CD8-positive, alpha-beta memory T cell (primary cell): ENCODE results near the gene SNAPC4. TPM values are rescaled to one million over a fixed set of nuclear protein-coding genes. Genes with fewer than 3 reads are reported as not detected.
A peak's percentile ranks its signal among the peaks of the same experiment; 100 is the strongest.

Source experiments
- CTCF ChIA-PET: fragments of 350-600 bp; sonication (Branson Sonifier 250); formaldehyde crosslinking; loops from one replicate; lab custom pipeline; 2021; ENCODE audit warnings: antibody characterized with exemption; lab: Charles Lee
- POLR2A ChIA-PET: fragments of 350-600 bp; sonication (Branson Sonifier 250); formaldehyde crosslinking; loops from one replicate; lab custom pipeline; 2021; ENCODE audit warnings: antibody characterized with exemption; lab: Charles Lee
- DNase-seq, 5 donors: peaks; one replicate each; pipeline versions ENCODE4 v3.0.0 to v3.0.0-alpha.2; 2020 to 2022; ENCODE audit warnings: mixed read lengths in 1 of 5
- H3K27ac ChIP-seq: one replicate; pipeline ENCODE4 v1.7.0; 2013; ENCODE audit warnings: low read depth, mild to moderate bottlenecking, low read length, moderate library complexity
- H3K27me3 ChIP-seq: 2 replicates; pipeline ENCODE4 v1.7.0; 2013; ENCODE audit warnings: low read length, mild to moderate bottlenecking; ENCODE audit not compliant: insufficient read depth, poor library complexity, severe bottlenecking
- H3K36me3 ChIP-seq: 2 replicates; pipeline ENCODE4 v1.7.0; 2013; ENCODE audit warnings: mild to moderate bottlenecking, low read length, moderate library complexity; ENCODE audit not compliant: insufficient read depth
- H3K4me1 ChIP-seq: 2 replicates; pipeline ENCODE4 v1.7.0; 2013; ENCODE audit warnings: mild to moderate bottlenecking, low read length, moderate library complexity; ENCODE audit not compliant: insufficient read depth
- H3K4me3 ChIP-seq: 2 replicates; pipeline ENCODE4 v1.7.0; 2013; ENCODE audit warnings: mild to moderate bottlenecking, low read length
- H3K9me3 ChIP-seq: 2 replicates; pipeline ENCODE4 v1.7.0; 2013; ENCODE audit warnings: mild to moderate bottlenecking, low read length
- H3K27ac Mint-ChIP-seq, 8 donors: one replicate each; pipeline ENCODE4 v1.8.0; 2020 to 2021; ENCODE audit warnings: mixed read lengths in 8 of 8, mild to moderate bottlenecking in 6 of 8, inconsistent platforms in 3 of 8, moderate library complexity in 3 of 8
- H3K27me3 Mint-ChIP-seq, 2 donors: one replicate each; pipeline ENCODE4 v1.8.0; 2020 to 2021; ENCODE audit warnings: mixed read lengths in 2 of 2, mild to moderate bottlenecking in 1 of 2, moderate library complexity in 1 of 2
- H3K36me3 Mint-ChIP-seq, 3 donors: one replicate each; pipeline ENCODE4 v1.8.0; 2020 to 2021; ENCODE audit warnings: mixed read lengths in 3 of 3, inconsistent platforms in 1 of 3, mild to moderate bottlenecking in 1 of 3
- H3K4me1 Mint-ChIP-seq, 3 donors: one replicate each; pipeline ENCODE4 v1.8.0; 2020 to 2021; ENCODE audit warnings: mixed read lengths in 3 of 3, inconsistent platforms in 1 of 3, mild to moderate bottlenecking in 1 of 3
- H3K4me3 Mint-ChIP-seq, 7 donors: one replicate each; pipeline ENCODE4 v1.8.0; 2020 to 2021; ENCODE audit warnings: mixed read lengths in 7 of 7, mild to moderate bottlenecking in 6 of 7, moderate library complexity in 4 of 7, inconsistent platforms in 2 of 7
- H3K9me3 Mint-ChIP-seq, 5 donors: one replicate each; pipeline ENCODE4 v1.8.0; 2020 to 2022; ENCODE audit warnings: mixed read lengths in 5 of 5, mild to moderate bottlenecking in 3 of 5, moderate library complexity in 2 of 5, inconsistent platforms in 1 of 5
- polyA plus RNA-seq: library from polyadenylated mRNA; unstranded; fragments of 300-500 nt; fragmentation: Illumina TruSeq; gene quantifications from one replicate; pipeline ENCODE4 v1.2.3, GENCODE V29; 2021
- total RNA-seq, 2 experiments: library from RNA; stranded (reverse); gene quantifications; one replicate each; pipeline ENCODE4 v1.2.3, GENCODE V29; 2021

SNAPC4 gene
- total and polyA plus RNA-seq, 3 experiments from 2014 or later: 2.6 to 23.6 (median 22.1) TPM

DNA sequence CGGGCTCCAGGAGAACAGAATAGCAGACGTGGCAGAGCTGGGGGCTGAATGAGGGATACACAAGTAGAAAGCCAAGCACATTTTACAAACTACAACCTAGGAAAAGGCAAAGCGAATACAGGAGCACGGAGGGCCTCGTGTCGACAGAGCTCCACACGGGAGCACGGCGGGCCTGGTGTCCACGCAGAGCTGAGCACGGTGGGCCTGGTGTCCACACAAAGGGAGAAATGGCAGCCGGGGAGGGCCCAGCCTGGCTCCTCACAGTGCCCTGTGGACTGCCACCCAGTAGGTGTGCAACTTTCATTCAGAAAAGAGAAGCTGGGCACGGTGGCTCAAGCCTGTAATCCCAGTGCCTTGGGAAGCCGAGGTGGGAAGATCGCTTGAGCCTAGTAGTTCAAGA, 43.1 kb upstream of the SNAPC4 start:
- no peaks in the 10 kb centered on the region for H3K27me3 ChIP-seq
- peaks cover 7% of the 10 kb centered on the region for H3K4me1 ChIP-seq
- Mint-ChIP-seq H3K27me3 (no peaks in the 10 kb centered on the region), H3K4me1 (peaks cover 3 to 5% (median 4%) of the 10 kb centered on the region in 3 donors), H3K27ac (peak overlapping the region in 1 of 8 donors; percentile 47), H3K4me3 (no peak overlapping the region), H3K9me3 (no peaks in the 10 kb centered on the region), H3K36me3 (peaks cover 0 to 71% (median 12%) of the 10 kb centered on the region in 3 donors)
- no peak overlapping the region for H3K27ac ChIP-seq
- H3K9me3 ChIP-seq: no peaks in the 10 kb centered on the region
- DNase-seq: no peak
- no peak overlapping the region for H3K4me3 ChIP-seq
- POLR2A ChIA-PET: no interaction called here
- CTCF ChIA-PET: interaction anchor here (1.2 kb wide), 1 partner anchor 18 kb away, joined by 6 read pairs; no protein-coding TSS in a partner anchor
- peaks cover 26% of the 10 kb centered on the region for H3K36me3 ChIP-seq

DNA sequence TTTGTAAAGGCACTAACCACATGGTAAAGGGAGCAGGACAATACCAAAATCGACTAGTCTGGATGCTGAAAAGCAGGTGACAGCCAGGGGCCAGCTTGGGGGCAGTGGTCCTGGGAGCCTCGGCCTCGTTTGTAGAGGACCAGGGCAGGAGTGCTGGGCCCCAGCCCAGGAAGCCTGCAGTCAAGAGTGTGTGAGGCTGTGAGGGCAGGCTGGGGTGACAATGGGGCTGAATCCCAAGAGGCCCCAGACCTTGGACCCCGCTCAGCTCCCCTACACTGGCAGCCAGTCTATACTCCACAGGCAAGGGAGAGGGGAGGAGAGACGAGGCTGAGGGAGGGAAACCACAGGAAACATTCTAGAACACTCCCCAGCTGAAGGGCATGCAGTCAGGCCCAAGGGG, 42.3 kb upstream of the SNAPC4 start:
- peaks cover 0 to 63% (median 12%) of the 10 kb centered on the region in 3 donors for H3K36me3 Mint-ChIP-seq
- ChIA-PET CTCF (interaction anchor here (1.2 kb wide), 1 partner anchor 17 kb away, joined by 6 read pairs; no protein-coding TSS in a partner anchor), POLR2A (no interaction called here)
- H3K4me1 Mint-ChIP-seq: peaks cover 12 to 13% (median 12%) of the 10 kb centered on the region in 3 donors
- peak overlapping the region in 1 of 7 donors; percentile 20 for H3K4me3 Mint-ChIP-seq
- Histone ChIP-seq H3K36me3 (peaks cover 17% of the 10 kb centered on the region), H3K9me3 (no peaks in the 10 kb centered on the region), H3K27ac (no peak overlapping the region), H3K4me3 (no peak overlapping the region), H3K4me1 (peaks cover 15% of the 10 kb centered on the region), H3K27me3 (no peaks in the 10 kb centered on the region)
- H3K9me3 Mint-ChIP-seq: no peaks in the 10 kb centered on the region
- no peaks in the 10 kb centered on the region for H3K27me3 Mint-ChIP-seq
- H3K27ac Mint-ChIP-seq: peak overlapping the region in 2 of 8 donors; percentile 39 to 47
- DNase-seq: no peak

DNA sequence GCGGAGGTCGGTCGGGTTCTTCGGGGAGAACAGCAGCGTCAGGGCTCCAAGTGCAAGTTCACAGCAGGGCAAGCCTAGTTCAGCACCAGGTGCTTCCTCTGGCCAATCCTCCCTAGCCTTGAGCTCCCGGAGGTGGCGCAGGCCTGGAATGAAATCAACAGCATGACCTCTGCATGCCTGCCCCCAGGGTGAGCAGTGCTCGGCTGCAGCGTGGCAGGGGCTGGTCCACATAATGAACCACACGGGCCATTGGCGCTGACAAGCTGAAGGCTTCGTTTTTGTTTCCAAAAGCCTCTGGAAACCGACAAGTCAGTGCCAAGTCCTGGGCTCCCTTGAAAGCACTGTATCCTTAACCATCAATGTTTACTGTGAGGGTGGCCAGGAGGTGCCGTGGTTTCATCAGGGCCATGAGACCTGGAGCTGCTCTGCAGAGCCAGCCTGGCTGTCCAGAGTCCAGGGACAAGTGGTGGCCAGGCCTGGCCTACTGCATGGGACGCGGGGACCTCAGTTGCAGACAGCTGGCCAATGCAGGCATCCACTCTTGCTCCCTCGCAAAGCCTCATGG, 41.8 kb upstream of the SNAPC4 start:
- Histone ChIP-seq H3K4me3 (no peak overlapping the region), H3K27ac (no peak overlapping the region), H3K36me3 (peaks cover 12% of the 10 kb centered on the region), H3K4me1 (peaks cover 20% of the 10 kb centered on the region), H3K27me3 (no peaks in the 10 kb centered on the region), H3K9me3 (no peaks in the 10 kb centered on the region)
- Mint-ChIP-seq H3K4me1 (peaks cover 17 to 18% (median 17%) of the 10 kb centered on the region in 3 donors), H3K4me3 (peak overlapping the region in 5 of 7 donors; percentile 41 to 72 (median 52)), H3K36me3 (peaks cover 0 to 61% (median 10%) of the 10 kb centered on the region in 3 donors), H3K27ac (peak overlapping the region in 1 of 8 donors; percentile 72), H3K9me3 (no peaks in the 10 kb centered on the region), H3K27me3 (no peaks in the 10 kb centered on the region)
- ChIA-PET POLR2A (no interaction called here), CTCF (no interaction called here)
- DNase-seq: no peak

DNA sequence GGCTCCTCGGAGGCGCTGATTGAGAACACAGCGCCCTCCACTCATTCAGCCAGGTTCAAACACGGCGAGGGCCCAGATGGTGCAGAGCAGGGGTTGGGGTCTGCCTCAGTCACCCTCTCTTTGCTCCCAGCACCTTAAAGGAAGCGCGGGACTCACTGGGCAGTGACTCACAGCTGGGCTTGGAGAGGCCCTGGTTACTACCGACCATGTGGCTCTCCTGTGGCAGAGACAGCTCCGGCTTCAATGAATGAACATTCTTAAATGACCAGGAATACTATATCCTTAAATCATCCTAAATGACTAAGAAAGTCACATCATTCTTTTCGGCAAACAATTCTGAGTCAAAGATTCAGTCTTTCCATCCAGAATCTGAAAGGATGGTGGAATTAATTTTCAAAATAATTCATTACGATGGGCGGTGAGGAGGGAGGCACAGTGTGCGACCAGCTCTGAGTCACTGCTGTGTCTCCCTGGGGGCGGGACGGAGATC, 41.3 kb upstream of the SNAPC4 start:
- no peaks in the 10 kb centered on the region for H3K27me3 ChIP-seq
- H3K36me3 Mint-ChIP-seq: peaks cover 0 to 59% (median 9%) of the 10 kb centered on the region in 3 donors
- H3K27ac ChIP-seq: no peak overlapping the region
- peak overlapping the region in 2 of 8 donors; percentile 29 to 72 for H3K27ac Mint-ChIP-seq
- H3K9me3 ChIP-seq: no peaks in the 10 kb centered on the region
- no peaks in the 10 kb centered on the region for H3K9me3 Mint-ChIP-seq
- POLR2A ChIA-PET: no interaction called here
- no peak for DNase-seq
- H3K4me3 ChIP-seq: no peak overlapping the region
- H3K4me1 Mint-ChIP-seq: peaks cover 19 to 22% (median 22%) of the 10 kb centered on the region in 3 donors
- H3K4me3 Mint-ChIP-seq: peak overlapping the region in 6 of 7 donors; percentile 23 to 72 (median 54)
- H3K4me1 ChIP-seq: peaks cover 23% of the 10 kb centered on the region
- CTCF ChIA-PET: no interaction called here
- peaks cover 10% of the 10 kb centered on the region for H3K36me3 ChIP-seq
- H3K27me3 Mint-ChIP-seq: no peaks in the 10 kb centered on the region

DNA sequence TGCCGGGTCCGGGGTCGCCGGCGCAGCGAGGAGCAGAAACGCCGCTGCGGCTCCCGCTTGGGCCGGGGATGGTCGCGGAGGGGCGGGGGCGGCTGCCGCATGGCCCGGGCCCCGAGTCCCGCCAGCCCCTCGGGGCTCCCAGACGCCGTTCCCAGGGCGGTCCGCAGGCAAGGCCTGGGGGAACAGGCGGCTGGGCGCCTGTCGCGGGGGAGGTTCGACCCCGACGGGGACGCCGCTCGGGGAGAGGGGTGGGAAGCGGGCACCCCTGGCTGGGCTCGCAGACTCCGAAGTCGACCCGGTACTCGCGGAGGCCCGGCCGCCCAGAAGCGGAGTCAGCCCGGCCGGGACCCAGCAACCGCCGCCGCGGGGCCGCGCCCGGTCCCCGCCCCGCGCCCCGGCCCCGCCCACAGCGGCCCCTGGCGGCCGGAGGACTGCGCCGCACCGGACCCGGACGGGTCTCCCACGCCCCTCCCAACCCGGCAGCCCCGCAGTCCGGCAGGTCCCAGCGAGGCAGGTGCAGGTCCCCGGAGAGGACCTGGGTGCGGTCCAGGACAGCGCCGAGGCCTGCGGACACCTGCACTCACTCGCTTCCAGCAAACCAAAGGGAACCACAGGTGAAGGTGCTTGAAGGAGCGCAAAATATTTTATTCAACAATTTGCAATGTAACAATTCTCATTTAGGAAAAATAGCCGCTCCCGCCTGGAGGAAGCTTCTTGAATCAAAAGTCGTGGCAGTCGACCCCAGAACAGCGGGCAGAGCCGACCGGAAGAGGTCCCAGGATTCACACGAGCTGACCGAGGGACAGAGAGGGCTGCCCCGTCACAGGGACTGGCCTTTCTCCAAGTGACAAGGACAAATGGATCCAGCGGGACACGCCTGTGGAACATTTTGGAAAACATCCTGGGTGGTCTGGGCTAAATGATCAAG, 39.8 kb upstream of the SNAPC4 start, which contains the start of gene INPP5E:
TSS of gene INPP5E (minus strand) at position 365 of the 928 bp plus-strand sequence. CDS start 426 bp downstream, outside the sequence.
- Mint-ChIP-seq H3K4me3 (peak within 1 kb of the TSS; percentile 83 to 92 (median 86)), H3K9me3 (no peaks in the 10 kb centered on the region), H3K27ac (peak within 1 kb of the TSS; percentile 17 to 87 (median 60)), H3K4me1 (peaks cover 22 to 29% (median 22%) of the 10 kb centered on the region in 3 donors), H3K27me3 (no peaks in the 10 kb centered on the region), H3K36me3 (peaks cover 0 to 55% (median 10%) of the 10 kb centered on the region in 3 donors)
- peak within 1 kb of the TSS; percentile 59 for H3K4me3 ChIP-seq
- no peaks in the 10 kb centered on the region for H3K36me3 ChIP-seq
- peak; percentile 81 to 86 (median 82) for DNase-seq
- ChIA-PET CTCF (interaction anchor here (0.7 to 1.2 kb wide), 5 partner anchors 14 to 195 kb away, joined by 3 to 5 read pairs (median 3); no protein-coding TSS in a partner anchor), POLR2A (no interaction called here)
- no peaks in the 10 kb centered on the region for H3K9me3 ChIP-seq
- H3K4me1 ChIP-seq: peaks cover 23% of the 10 kb centered on the region
- no peaks in the 10 kb centered on the region for H3K27me3 ChIP-seq
- H3K27ac ChIP-seq: peak within 1 kb of the TSS; percentile 61

DNA sequence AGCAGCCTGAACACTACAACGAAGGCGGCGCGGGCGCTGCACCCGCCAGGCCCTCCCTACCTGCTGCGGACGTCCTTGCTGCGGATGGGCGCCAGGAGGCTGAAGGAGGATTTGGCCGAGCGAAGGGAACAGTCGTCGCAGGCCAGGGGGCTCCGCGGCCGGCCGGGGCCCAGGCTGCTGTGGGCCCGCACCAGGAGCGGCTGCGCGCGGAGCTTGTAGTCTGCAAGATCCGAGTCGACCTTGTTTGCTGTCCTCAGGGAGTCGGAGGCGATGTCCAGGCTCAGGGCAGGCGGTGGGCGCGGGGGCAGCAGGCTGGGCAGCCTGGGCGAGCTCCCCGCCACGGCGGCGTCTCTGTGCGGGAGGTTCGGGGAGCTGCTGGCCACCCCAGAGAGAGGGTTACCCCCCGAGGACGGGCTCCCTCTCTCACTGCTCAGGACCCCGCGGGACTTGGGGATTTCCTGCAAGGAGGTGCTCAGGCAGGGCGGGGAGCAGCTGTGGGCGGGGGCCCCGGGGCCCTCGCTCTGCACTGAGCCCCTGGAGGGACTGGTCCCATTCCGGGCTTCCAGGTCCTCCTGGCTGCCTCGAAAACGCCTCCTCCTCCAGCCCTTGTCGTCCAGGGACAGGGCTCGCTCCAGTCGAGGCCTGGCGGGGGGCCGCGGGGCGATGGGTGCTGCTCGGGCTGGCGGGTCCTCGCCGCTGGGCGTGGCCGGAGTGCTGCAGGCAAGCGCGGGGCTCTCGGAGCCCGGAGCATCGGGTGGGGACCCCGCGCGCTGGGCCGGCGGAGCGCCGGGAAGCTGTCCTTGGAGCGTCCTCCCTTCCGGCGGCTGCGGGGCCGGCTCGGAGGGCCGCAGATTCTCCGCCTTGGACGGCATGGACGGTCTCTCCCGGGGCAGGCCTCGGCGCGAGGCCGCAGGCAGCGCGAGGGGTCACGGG, 38.8 kb upstream of the SNAPC4 start:
- POLR2A ChIA-PET: no interaction called here
- CTCF ChIA-PET: interaction anchor here (1.0 to 1.2 kb wide), 2 partner anchors 13 to 76 kb away, joined by 3 read pairs; partner anchors contain the start of gene DNLZ
- peak overlapping the region in 7 of 8 donors; percentile 17 to 88 (median 79) for H3K27ac Mint-ChIP-seq
- peaks cover 0 to 47% (median 6%) of the 10 kb centered on the region in 3 donors for H3K36me3 Mint-ChIP-seq
- H3K9me3 Mint-ChIP-seq: no peaks in the 10 kb centered on the region
- Histone ChIP-seq H3K9me3 (no peaks in the 10 kb centered on the region), H3K27me3 (no peaks in the 10 kb centered on the region), H3K27ac (peak overlapping the region; percentile 61), H3K4me3 (peak overlapping the region; percentile 59), H3K36me3 (no peaks in the 10 kb centered on the region), H3K4me1 (peaks cover 23% of the 10 kb centered on the region)
- peak; percentile 42 to 77 (median 47) for DNase-seq
- peak overlapping the region; percentile 83 to 92 (median 86) for H3K4me3 Mint-ChIP-seq
- H3K27me3 Mint-ChIP-seq: no peaks in the 10 kb centered on the region
- peaks cover 22 to 29% (median 22%) of the 10 kb centered on the region in 3 donors for H3K4me1 Mint-ChIP-seq
